Activated CD4-positive, alpha-beta T cell treated with anti-CD3 and anti-CD28 coated beads, Interleukin-2, amount 10 ng/mL, durations not matched to agents 7 days and 5 days (primary cell): ENCODE results near the gene CGNL1. TPM values are rescaled to one million over a fixed set of nuclear protein-coding genes. Genes with fewer than 3 reads are reported as not detected.

Source experiments
- CTCF ChIA-PET: fragments of 350-600 bp; sonication (Branson Sonifier 250); formaldehyde crosslinking; loops from one replicate; lab custom pipeline; 2021; ENCODE audit warnings: antibody characterized with exemption; lab: Charles Lee
- POLR2A ChIA-PET: fragments of 350-600 bp; sonication (Branson Sonifier 250); formaldehyde crosslinking; loops from one replicate; lab custom pipeline; 2021; ENCODE audit warnings: antibody characterized with exemption; lab: Charles Lee
- DNase-seq: peaks from one replicate; pipeline ENCODE4 v3.0.0-alpha.2; 2020
- H3K27ac Mint-ChIP-seq: one replicate; pipeline ENCODE4 v1.8.0; 2021; ENCODE audit warnings: mild to moderate bottlenecking, moderate library complexity, mixed read lengths
- H3K27me3 Mint-ChIP-seq: one replicate; pipeline ENCODE4 v1.8.0; 2021; ENCODE audit warnings: mixed read lengths
- H3K36me3 Mint-ChIP-seq: one replicate; pipeline ENCODE4 v1.8.0; 2021; ENCODE audit warnings: low read depth, mixed read lengths
- H3K4me1 Mint-ChIP-seq: one replicate; pipeline ENCODE4 v1.8.0; 2021; ENCODE audit warnings: mixed read lengths
- H3K4me3 Mint-ChIP-seq: one replicate; pipeline ENCODE4 v1.8.0; 2021; ENCODE audit warnings: mild to moderate bottlenecking, moderate library complexity, mixed read lengths
- H3K9me3 Mint-ChIP-seq: one replicate; pipeline ENCODE4 v1.8.0; 2021; ENCODE audit warnings: mixed read lengths
- total RNA-seq, 2 experiments: library from RNA; stranded (reverse); gene quantifications; one replicate each; pipeline ENCODE4 v1.2.3, GENCODE V29; 2021

CGNL1 gene
- total RNA-seq, 2 experiments from 2014 or later, result not detected

- Mint-ChIP-seq H3K36me3 (no peaks in the 10 kb centered on the region), H3K27ac (no peak overlapping the region), H3K4me1 (peaks cover 36% of the 10 kb centered on the region), H3K9me3 (no peaks in the 10 kb centered on the region), H3K27me3 (peaks cover 4% of the 10 kb centered on the region), H3K4me3 (no peak overlapping the region)
- DNase-seq, result no peak
- CTCF ChIA-PET, result interaction anchor here (1.2 kb wide), 1 partner anchor 67 kb away, joined by 3 read pairs; no protein-coding TSS in a partner anchor
- POLR2A ChIA-PET, result no interaction called here
Measured at GRCh38 chr15:57562196-57562769, 186.0 kb downstream of the CGNL1 start.

GRCh38 chr15:57563416-57563815 is 187.1 kb downstream of the CGNL1 start:
- H3K27ac Mint-ChIP-seq, result no peak overlapping the region
- no peaks in the 10 kb centered on the region for H3K9me3 Mint-ChIP-seq
- peaks cover 36% of the 10 kb centered on the region for H3K4me1 Mint-ChIP-seq
- H3K27me3 Mint-ChIP-seq, result peaks cover 4% of the 10 kb centered on the region
- no peak overlapping the region for H3K4me3 Mint-ChIP-seq
- CTCF ChIA-PET, result interaction anchor here (1.2 kb wide), 1 partner anchor 66 kb away, joined by 3 read pairs; no protein-coding TSS in a partner anchor
- DNase-seq, result no peak
- POLR2A ChIA-PET, result no interaction called here
- no peaks in the 10 kb centered on the region for H3K36me3 Mint-ChIP-seq

- Mint-ChIP-seq H3K27me3 (peaks cover 6% of the 10 kb centered on the region), H3K36me3 (no peaks in the 10 kb centered on the region)
- CTCF ChIA-PET, result interaction anchor here (0.9 to 1.2 kb wide), 2 partner anchors 14 to 80 kb away, joined by 3 read pairs; no protein-coding TSS in a partner anchor
Measured at GRCh38 chr15:57565311-57565710, 189.0 kb downstream of the CGNL1 start.

GRCh38 chr15:57566834-57567233 is 190.5 kb downstream of the CGNL1 start:
- H3K4me3 Mint-ChIP-seq, result no peak overlapping the region
- POLR2A ChIA-PET, result no interaction called here
- H3K36me3 Mint-ChIP-seq, result no peaks in the 10 kb centered on the region
- CTCF ChIA-PET, result interaction anchor here (1.2 kb wide), 1 partner anchor 13 kb away, joined by 3 read pairs; no protein-coding TSS in a partner anchor
- DNase-seq, result no peak
- H3K9me3 Mint-ChIP-seq, result no peaks in the 10 kb centered on the region
- peaks cover 8% of the 10 kb centered on the region for H3K27me3 Mint-ChIP-seq
- peaks cover 28% of the 10 kb centered on the region for H3K4me1 Mint-ChIP-seq
- H3K27ac Mint-ChIP-seq, result no peak overlapping the region

More at GRCh38 chr15:57565311-57565710, 189.0 kb downstream of the CGNL1 start:
- Mint-ChIP-seq H3K9me3 (no peaks in the 10 kb centered on the region), H3K4me1 (peaks cover 36% of the 10 kb centered on the region), H3K4me3 (no peak overlapping the region), H3K27ac (peak overlapping the region; percentile 62)
- POLR2A ChIA-PET, result no interaction called here
- DNase-seq, result peak; percentile 34

GRCh38 chr15:57567891-57568290 is 191.6 kb downstream of the CGNL1 start:
- Mint-ChIP-seq H3K4me3 (no peak overlapping the region), H3K27ac (no peak overlapping the region), H3K9me3 (no peaks in the 10 kb centered on the region), H3K27me3 (peaks cover 8% of the 10 kb centered on the region), H3K4me1 (peaks cover 20% of the 10 kb centered on the region), H3K36me3 (no peaks in the 10 kb centered on the region)
- no peak for DNase-seq
- ChIA-PET CTCF (no interaction called here), POLR2A (no interaction called here)

- DNase-seq, result no peak
- no peaks in the 10 kb centered on the region for H3K36me3 Mint-ChIP-seq
- POLR2A ChIA-PET, result no interaction called here
- H3K4me1 Mint-ChIP-seq, result peaks cover 17% of the 10 kb centered on the region
- H3K27ac Mint-ChIP-seq, result no peak overlapping the region
- H3K27me3 Mint-ChIP-seq, result peaks cover 8% of the 10 kb centered on the region
- H3K9me3 Mint-ChIP-seq, result no peaks in the 10 kb centered on the region
- CTCF ChIA-PET, result no interaction called here
- no peak overlapping the region for H3K4me3 Mint-ChIP-seq
Measured at GRCh38 chr15:57568299-57568698, 192.0 kb downstream of the CGNL1 start.

GRCh38 chr15:57570340-57570739 is 194.0 kb downstream of the CGNL1 start:
- ChIA-PET POLR2A (no interaction called here), CTCF (no interaction called here)
- DNase-seq, result no peak
- H3K27ac Mint-ChIP-seq, result no peak overlapping the region
- H3K4me1 Mint-ChIP-seq, result peaks cover 8% of the 10 kb centered on the region
- peaks cover 8% of the 10 kb centered on the region for H3K27me3 Mint-ChIP-seq
- no peaks in the 10 kb centered on the region for H3K9me3 Mint-ChIP-seq
- no peak overlapping the region for H3K4me3 Mint-ChIP-seq
- no peaks in the 10 kb centered on the region for H3K36me3 Mint-ChIP-seq

- H3K27me3 Mint-ChIP-seq, result peaks cover 8% of the 10 kb centered on the region
- peaks cover 2% of the 10 kb centered on the region for H3K4me1 Mint-ChIP-seq
- no peak for DNase-seq
- no peak overlapping the region for H3K4me3 Mint-ChIP-seq
- H3K27ac Mint-ChIP-seq, result no peak overlapping the region
- H3K36me3 Mint-ChIP-seq, result no peaks in the 10 kb centered on the region
- POLR2A ChIA-PET, result no interaction called here
- H3K9me3 Mint-ChIP-seq, result no peaks in the 10 kb centered on the region
- CTCF ChIA-PET, result no interaction called here
Measured at GRCh38 chr15:57570994-57571393, 194.7 kb downstream of the CGNL1 start.

- Mint-ChIP-seq H3K4me1 (no peaks in the 10 kb centered on the region), H3K27me3 (peaks cover 6% of the 10 kb centered on the region), H3K9me3 (no peaks in the 10 kb centered on the region), H3K36me3 (no peaks in the 10 kb centered on the region), H3K4me3 (no peak overlapping the region), H3K27ac (no peak overlapping the region)
- no peak for DNase-seq
- POLR2A ChIA-PET, result no interaction called here
- CTCF ChIA-PET, result no interaction called here
Measured at GRCh38 chr15:57571725-57572124, 195.4 kb downstream of the CGNL1 start.

- Mint-ChIP-seq H3K36me3 (no peaks in the 10 kb centered on the region), H3K27me3 (peaks cover 10% of the 10 kb centered on the region), H3K4me1 (no peaks in the 10 kb centered on the region), H3K27ac (no peak overlapping the region), H3K4me3 (no peak overlapping the region), H3K9me3 (no peaks in the 10 kb centered on the region)
- no peak for DNase-seq
- CTCF ChIA-PET, result no interaction called here
- POLR2A ChIA-PET, result no interaction called here
Measured at GRCh38 chr15:57572468-57572867, 196.2 kb downstream of the CGNL1 start.

GRCh38 chr15:57573151-57573550 is 196.8 kb downstream of the CGNL1 start:
- Mint-ChIP-seq H3K4me1 (no peaks in the 10 kb centered on the region), H3K27me3 (peaks cover 12% of the 10 kb centered on the region), H3K9me3 (no peaks in the 10 kb centered on the region), H3K4me3 (no peak overlapping the region), H3K36me3 (no peaks in the 10 kb centered on the region), H3K27ac (no peak overlapping the region)
- POLR2A ChIA-PET, result no interaction called here
- DNase-seq, result no peak
- CTCF ChIA-PET, result no interaction called here

- ChIA-PET CTCF (no interaction called here), POLR2A (no interaction called here)
- Mint-ChIP-seq H3K27me3 (peaks cover 16% of the 10 kb centered on the region), H3K36me3 (no peaks in the 10 kb centered on the region), H3K27ac (no peak overlapping the region), H3K4me3 (no peak overlapping the region), H3K9me3 (no peaks in the 10 kb centered on the region), H3K4me1 (no peaks in the 10 kb centered on the region)
- DNase-seq, result no peak
Measured at GRCh38 chr15:57575363-57575762, 199.1 kb downstream of the CGNL1 start.

- ChIA-PET CTCF (interaction anchor here (1.5 kb wide), 1 partner anchor 12 kb away, joined by 3 read pairs; no protein-coding TSS in a partner anchor), POLR2A (no interaction called here)
- H3K27me3 Mint-ChIP-seq, result peaks cover 17% of the 10 kb centered on the region
- H3K9me3 Mint-ChIP-seq, result peaks cover 10% of the 10 kb centered on the region
- H3K36me3 Mint-ChIP-seq, result no peaks in the 10 kb centered on the region
- DNase-seq, result no peak
- no peak overlapping the region for H3K27ac Mint-ChIP-seq
- H3K4me3 Mint-ChIP-seq, result no peak overlapping the region
- H3K4me1 Mint-ChIP-seq, result no peaks in the 10 kb centered on the region
Measured at GRCh38 chr15:57578288-57578900, 202.1 kb downstream of the CGNL1 start.
